Small intestine (tissue), 7 donors: ENCODE measurements around the gene NGRN. TPM values are rescaled to one million over a fixed set of nuclear protein-coding genes. Genes with fewer than 3 reads are reported as not detected.
"Not testable (repeated sequence)": the region's sequence is repeated elsewhere in the genome, so short reads cannot be mapped to it uniquely, and the experiment has no call there.

Experiments used
- DNase-seq, 2 donors: peaks; one replicate each; pipeline versions ENCODE4 v3.0.0 to v3.0.0-alpha.2; 2013
- FAIRE-seq: peaks from 2 replicates; lab custom pipeline; 2012; peaks lifted over from hg19 to GRCh38; lab: Jason Lieb, UNC
- H3K27ac ChIP-seq, 3 donors: one replicate each; pipeline ENCODE4 v1.5.1; 2013; ENCODE audit warnings: low read length in 2 of 3, mild to moderate bottlenecking in 2 of 3, control low read depth in 1 of 3, inconsistent platforms in 1 of 3, low read depth in 1 of 3, moderate library complexity in 1 of 3
- H3K27me3 ChIP-seq, 3 donors: one replicate each; pipeline ENCODE4 v1.6.1; 2013; ENCODE audit warnings: low read length in 3 of 3, inconsistent platforms in 1 of 3; ENCODE audit not compliant: control insufficient read depth in 3 of 3, insufficient read depth in 3 of 3
- H3K36me3 ChIP-seq, 3 donors: one replicate each; pipeline ENCODE4 v1.6.1; 2013; ENCODE audit warnings: low read length in 3 of 3, inconsistent platforms in 1 of 3, low read depth in 1 of 3, mild to moderate bottlenecking in 1 of 3, moderate library complexity in 1 of 3; ENCODE audit not compliant: control insufficient read depth in 3 of 3, insufficient read depth in 2 of 3
- H3K4me1 ChIP-seq, 3 donors: one replicate each; pipeline ENCODE4 v1.6.1; 2013; ENCODE audit warnings: low read length in 2 of 3, inconsistent platforms in 1 of 3, low read depth in 1 of 3, mild to moderate bottlenecking in 1 of 3, moderate library complexity in 1 of 3; ENCODE audit not compliant: control insufficient read depth in 3 of 3, insufficient read depth in 2 of 3
- H3K4me3 ChIP-seq, 3 donors: one replicate each; pipeline ENCODE4 v1.5.1; 2013; ENCODE audit warnings: low read length in 3 of 3, control low read depth in 1 of 3, inconsistent platforms in 1 of 3, low read depth in 1 of 3, mild to moderate bottlenecking in 1 of 3, moderate library complexity in 1 of 3
- H3K9me3 ChIP-seq, 2 donors: one replicate each; pipeline ENCODE4 v1.6.1; 2013; ENCODE audit warnings: low read depth in 1 of 2, low read length in 1 of 2; ENCODE audit not compliant: control insufficient read depth in 2 of 2, insufficient read depth in 1 of 2
- WGBS, 3 donors: extraction: QIAGEN DNeasy Blood & Tissue Kit; methylation state at CpG; one replicate each; pipeline ENCODE4 v1.1.7; 2013; 5-methylcytosine and 5-hydroxymethylcytosine counted together
- polyA plus RNA-seq, 4 donors: library from polyadenylated mRNA; stranded (reverse) in 3 of 4; unstranded in 1 of 4; fragments of 200-250 nt in 3 of 4; fragments of 120-200 nt in 1 of 4; gene quantifications; one replicate each; pipeline versions ENCODE4 v1.2.1 to v1.2.3, GENCODE V29; 2013
- donor health status: healthy with polysubstance abuse.
- donor health status: control.
- donor health status: control.
- donor health status: Bipolar disorder and iron deficiency.
- donor health status: healthy.

NGRN gene
- polyA plus RNA-seq, 4 donors, result 41.4 to 69.8 (median 49.9) TPM

- DNase-seq, H3K27ac ChIP-seq, H3K36me3 ChIP-seq, FAIRE-seq, H3K9me3 ChIP-seq, H3K4me1 ChIP-seq, H3K4me3 ChIP-seq, H3K27me3 ChIP-seq: not testable (repeated sequence)
- 90 to 92% (median 92%) methylated on average over 5 of the region's 5 CpGs for WGBS, 3 donors
Observed at GRCh38 chr15:90280743-90281142, 15.3 kb downstream of the NGRN start.

DNA sequence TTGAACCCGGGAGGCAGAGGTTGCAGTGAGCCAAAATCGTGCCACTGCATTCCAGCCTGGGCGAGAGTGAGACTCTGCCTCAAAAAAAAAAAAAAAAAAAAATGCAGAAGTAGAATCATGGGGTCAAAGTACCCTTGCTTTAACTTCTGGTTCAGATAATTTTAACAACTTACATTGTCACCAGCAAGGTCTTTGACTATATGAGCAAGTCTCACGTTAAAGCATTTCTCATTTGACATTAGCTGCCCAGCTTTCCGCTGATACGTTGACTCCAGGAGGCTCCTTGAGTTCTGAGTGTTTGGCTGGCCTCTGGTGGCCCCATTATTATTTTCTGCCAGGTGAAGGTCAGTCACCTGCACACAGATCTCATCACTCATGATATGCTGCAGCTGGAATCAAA lies 16.2 kb downstream of the NGRN start:
- H3K36me3 ChIP-seq, H3K27me3 ChIP-seq, H3K9me3 ChIP-seq, H3K4me3 ChIP-seq, FAIRE-seq, H3K4me1 ChIP-seq: not testable (repeated sequence)
- 15 to 51% (median 35%) methylated on average over 6 of the region's 6 CpGs for WGBS, 3 donors
- peak; percentile 56 to 74 for DNase-seq
- peak overlapping the region in 2 of 3 donors; percentile 24 to 41 for H3K27ac ChIP-seq

DNA sequence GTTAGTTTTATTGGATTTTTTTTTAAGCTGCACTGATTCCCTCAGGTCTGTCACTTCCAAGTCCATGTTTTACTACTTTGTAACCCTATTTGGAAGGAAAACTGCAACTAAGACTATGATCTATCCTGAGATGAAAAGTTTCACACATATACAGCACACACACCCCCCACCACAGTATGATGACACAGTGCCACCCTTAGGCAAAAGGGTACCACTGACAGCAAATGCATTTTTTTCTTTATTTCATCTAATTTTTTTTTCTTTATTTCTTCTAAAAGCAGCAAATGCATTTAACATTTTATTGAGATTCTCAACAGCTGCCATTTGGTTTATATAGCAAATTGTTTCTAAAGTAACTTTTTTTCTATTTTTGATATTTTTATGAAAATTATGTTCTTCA lies 21.2 kb downstream of the NGRN start:
- Histone ChIP-seq H3K27me3 (no peaks in the 10 kb centered on the region), H3K4me1 (peaks cover 0 to 8% (median 2%) of the 10 kb centered on the region in 3 donors), H3K4me3 (no peak overlapping the region), H3K27ac (no peak overlapping the region), H3K36me3 (no peaks in the 10 kb centered on the region), H3K9me3 (no peaks in the 10 kb centered on the region)
- DNase-seq (no peak), FAIRE-seq (no peak)

- 43 to 74% (median 63%) methylated on average over 5 of the region's 5 CpGs for WGBS, 3 donors
Observed at GRCh38 chr15:90287101-90287500, 21.6 kb downstream of the NGRN start.

DNA sequence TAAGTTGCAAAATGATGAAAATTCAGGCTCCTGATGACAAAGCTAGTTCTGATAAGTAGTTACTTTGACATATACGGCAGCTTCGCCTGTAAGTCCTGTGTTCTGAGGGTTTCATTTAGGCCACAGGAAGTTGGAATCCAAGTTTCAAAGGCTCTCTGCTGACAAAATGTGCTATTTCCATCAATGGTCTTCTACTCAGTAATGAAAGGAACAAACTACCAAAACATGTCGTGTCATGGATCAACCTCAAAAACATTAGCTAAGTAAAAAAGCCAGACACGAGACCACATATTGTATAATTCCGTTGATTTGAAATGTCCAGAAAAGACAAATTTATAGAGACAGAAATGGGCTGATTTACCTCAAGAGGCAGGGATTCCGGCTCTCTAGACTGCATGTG lies 22.5 kb downstream of the NGRN start:
- 87 to 93% (median 89%) methylated on average over 6 of the region's 6 CpGs for WGBS, 3 donors
- no peak for DNase-seq
- Histone ChIP-seq H3K36me3 (no peaks in the 10 kb centered on the region), H3K9me3 (no peaks in the 10 kb centered on the region), H3K4me1 (no peaks in the 10 kb centered on the region), H3K4me3 (no peak overlapping the region), H3K27ac (no peak overlapping the region), H3K27me3 (no peaks in the 10 kb centered on the region)
- FAIRE-seq, result no peak

More at GRCh38 chr15:90287101-90287500, 21.6 kb downstream of the NGRN start:
- Histone ChIP-seq H3K27me3 (no peaks in the 10 kb centered on the region), H3K27ac (no peak overlapping the region), H3K36me3 (no peaks in the 10 kb centered on the region), H3K4me1 (peaks cover 0 to 5% (median 0%) of the 10 kb centered on the region in 3 donors), H3K4me3 (no peak overlapping the region), H3K9me3 (no peaks in the 10 kb centered on the region)
- FAIRE-seq, result no peak
- no peak for DNase-seq

GRCh38 chr15:90291679-90292356 lies 26.3 kb downstream of the NGRN start:
- no peak overlapping the region for H3K27ac ChIP-seq
- WGBS, 3 donors, result 52 to 73% (median 58%) methylated on average over 16 of the region's 16 CpGs
- H3K4me1 ChIP-seq, result peaks cover 0 to 14% (median 5%) of the 10 kb centered on the region in 3 donors
- no peaks in the 10 kb centered on the region for H3K27me3 ChIP-seq
- H3K9me3 ChIP-seq, result no peaks in the 10 kb centered on the region
- H3K4me3 ChIP-seq, result no peak overlapping the region
- no peak for FAIRE-seq
- no peaks in the 10 kb centered on the region for H3K36me3 ChIP-seq
- peak in 1 of 2 donors; percentile 76 for DNase-seq

DNA sequence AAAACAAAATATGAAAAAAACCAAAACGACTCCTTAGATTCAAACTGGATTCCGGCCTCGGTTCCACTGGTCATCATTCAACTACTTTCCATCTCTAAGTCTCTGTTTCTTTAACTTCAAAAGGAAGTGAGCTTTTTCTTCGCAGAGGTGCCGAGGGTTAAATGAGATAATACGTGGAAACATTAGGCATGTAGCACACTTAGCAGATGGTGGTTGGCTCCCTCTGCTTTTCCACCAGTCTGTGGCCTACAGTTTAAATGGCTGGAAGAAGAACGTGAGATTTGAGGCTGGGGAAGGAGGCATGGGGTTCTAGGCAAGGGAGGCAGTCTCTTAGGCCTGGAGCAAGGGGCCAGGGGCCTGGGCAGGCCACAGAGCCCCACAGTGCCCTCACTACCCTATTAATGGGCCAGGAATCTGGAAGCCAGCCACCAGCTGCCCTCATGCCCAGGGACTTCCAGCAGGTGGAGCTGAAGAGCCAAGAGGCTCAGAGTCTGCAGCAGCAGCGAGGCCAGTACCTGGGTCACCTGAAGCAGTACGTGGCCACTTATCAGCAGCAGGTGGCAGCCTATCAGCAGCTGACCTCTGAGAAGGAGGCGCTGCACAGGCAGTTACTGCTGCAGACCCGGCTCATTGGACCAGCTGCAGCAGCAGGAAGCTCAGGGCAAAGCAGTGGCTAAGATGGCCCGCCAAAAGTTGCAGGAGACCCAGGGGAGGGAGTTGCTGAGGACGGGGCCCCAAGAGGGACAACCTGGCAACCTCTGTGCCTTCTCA lies 27.8 kb downstream of the NGRN start:
- DNase-seq, result peak; percentile 93 to 97
- not testable (repeated sequence) for H3K27me3 ChIP-seq, H3K9me3 ChIP-seq, H3K36me3 ChIP-seq, FAIRE-seq
- 28 to 47% (median 36%) methylated on average over 13 of the region's 13 CpGs for WGBS, 3 donors
- Histone ChIP-seq H3K4me3 (peak overlapping the region in 2 of 3 donors; percentile 21 to 46), H3K27ac (peak overlapping the region in 2 of 3 donors; percentile 60 to 70), H3K4me1 (peaks cover 0 to 14% (median 5%) of the 10 kb centered on the region in 3 donors)

GRCh38 chr15:90294159-90294558 lies 28.7 kb downstream of the NGRN start:
- Histone ChIP-seq H3K4me1 (peaks cover 0 to 14% (median 5%) of the 10 kb centered on the region in 3 donors), H3K36me3 (no peaks in the 10 kb centered on the region), H3K27ac (peak overlapping the region in 2 of 3 donors; percentile 60 to 70), H3K4me3 (peak overlapping the region in 2 of 3 donors; percentile 21 to 46), H3K27me3 (no peaks in the 10 kb centered on the region), H3K9me3 (no peaks in the 10 kb centered on the region)
- WGBS, 3 donors, result 17 to 59% (median 29%) methylated on average over 5 to 6 of the region's 6 CpGs
- DNase-seq (no peak), FAIRE-seq (no peak)
